HEK293 (cell line): ENCODE data around the gene FOSL1.

Source experiments
- KLF1 ChIP-seq: fragments of 450-650 bp; formaldehyde crosslinking; IDR thresholded peaks from 2 replicates; pipeline ENCODE4 v1.5.1; 2016; ENCODE audit warnings: missing biosample characterization, missing genetic modification characterization
- KLF10 ChIP-seq: fragments of 450-650 bp; IDR thresholded peaks from 2 replicates; pipeline ENCODE4 v1.5.1; 2018; ENCODE audit warnings: missing biosample characterization, mild to moderate bottlenecking, missing genetic modification characterization
- KLF16 ChIP-seq: fragments of 450-650 bp; formaldehyde crosslinking; IDR thresholded peaks from 2 replicates; pipeline ENCODE4 v1.5.1; 2017; ENCODE audit warnings: missing biosample characterization, missing genetic modification characterization
- RBAK ChIP-seq: fragments of 450-650 bp; formaldehyde crosslinking; IDR thresholded peaks from 2 replicates; pipeline ENCODE4 v1.5.1; 2016; ENCODE audit warnings: missing biosample characterization, missing genetic modification characterization
- SP2 ChIP-seq: fragments of 450-650 bp; formaldehyde crosslinking; IDR thresholded peaks from 2 replicates; pipeline ENCODE4 v1.5.1; 2016; ENCODE audit warnings: missing biosample characterization, missing genetic modification characterization
- ZBTB44 ChIP-seq: fragments of 450-650 bp; IDR thresholded peaks from 2 replicates; pipeline ENCODE4 v1.5.1; 2018; ENCODE audit warnings: missing biosample characterization, mild to moderate bottlenecking, missing genetic modification characterization
- ZEB2 ChIP-seq: fragments of 450-650 bp; formaldehyde crosslinking; IDR thresholded peaks from 2 replicates; pipeline ENCODE4 v1.5.1; 2016; ENCODE audit warnings: missing biosample characterization, missing genetic modification characterization
- ZFHX2 ChIP-seq: fragments of 450-650 bp; formaldehyde crosslinking; conservative IDR thresholded peaks from 2 replicates; pipeline ENCODE4 v1.5.1; 2016; ENCODE audit warnings: missing biosample characterization, missing genetic modification characterization
- ZNF114 ChIP-seq: fragments of 450-650 bp; formaldehyde crosslinking; IDR thresholded peaks from 2 replicates; pipeline ENCODE4 v1.5.0; 2017; ENCODE audit warnings: missing biosample characterization, missing genetic modification characterization
- ZNF248 ChIP-seq: fragments of 450-650 bp; formaldehyde crosslinking; IDR thresholded peaks from 2 replicates; pipeline ENCODE4 v1.5.1; 2017; ENCODE audit warnings: missing biosample characterization, missing genetic modification characterization
- ZNF341 ChIP-seq: fragments of 450-650 bp; formaldehyde crosslinking; IDR thresholded peaks from 2 replicates; pipeline ENCODE4; 2016; ENCODE audit warnings: low read depth, missing biosample characterization, missing genetic modification characterization
- ZNF37A ChIP-seq: fragments of 450-650 bp; IDR thresholded peaks from 2 replicates; pipeline ENCODE4 v1.5.1; 2018; ENCODE audit warnings: missing biosample characterization, missing genetic modification characterization
- ZNF501 ChIP-seq: fragments of 450-650 bp; formaldehyde crosslinking; IDR thresholded peaks from 2 replicates; pipeline ENCODE4 v1.5.1; 2016; ENCODE audit warnings: missing biosample characterization, missing genetic modification characterization
- ZNF514 ChIP-seq: fragments of 450-650 bp; formaldehyde crosslinking; IDR thresholded peaks from 2 replicates; pipeline ENCODE4 v1.5.1; 2016; ENCODE audit warnings: missing biosample characterization, missing genetic modification characterization
- ZNF561 ChIP-seq: fragments of 450-650 bp; IDR thresholded peaks from 2 replicates; pipeline ENCODE4 v1.5.1; 2018; ENCODE audit warnings: missing biosample characterization, missing genetic modification characterization, borderline replicate concordance
- ZNF660 ChIP-seq: fragments of 450-650 bp; IDR thresholded peaks from 2 replicates; pipeline ENCODE4 v1.5.1; 2018; ENCODE audit warnings: missing biosample characterization, mild to moderate bottlenecking, missing genetic modification characterization
- ZNF692 ChIP-seq: fragments of 450-650 bp; formaldehyde crosslinking; IDR thresholded peaks from 2 replicates; pipeline ENCODE4 v1.5.1; 2016; ENCODE audit warnings: missing biosample characterization, missing genetic modification characterization
- ZNF785 ChIP-seq: fragments of 450-650 bp; formaldehyde crosslinking; IDR thresholded peaks from 2 replicates; pipeline ENCODE4 v1.5.1; 2016; ENCODE audit warnings: missing biosample characterization, missing genetic modification characterization
- ZSCAN30 ChIP-seq: fragments of 450-650 bp; IDR thresholded peaks from 2 replicates; pipeline ENCODE4 v1.5.1; 2018; ENCODE audit warnings: missing biosample characterization, mild to moderate bottlenecking, missing genetic modification characterization, moderate library complexity
- TF ChIP-seq, protein P1 (sequence below): fragments of 450-650 bp; formaldehyde crosslinking; IDR thresholded peaks from 2 replicates; pipeline ENCODE4 v1.5.1; 2017; ENCODE audit warnings: missing biosample characterization, missing genetic modification characterization
- TF ChIP-seq, protein P2 (sequence below): fragments of 450-650 bp; formaldehyde crosslinking; IDR thresholded peaks from 2 replicates; pipeline ENCODE4 v1.5.1; 2017; ENCODE audit warnings: missing biosample characterization, missing genetic modification characterization
- TF ChIP-seq, protein P3 (sequence below): fragments of 450-650 bp; formaldehyde crosslinking; optimal IDR thresholded peaks from 2 replicates; pipeline ENCODE3; 2016; ENCODE audit warnings: missing biosample characterization, mild to moderate bottlenecking, missing genetic modification characterization

FOSL1 gene

DNA sequence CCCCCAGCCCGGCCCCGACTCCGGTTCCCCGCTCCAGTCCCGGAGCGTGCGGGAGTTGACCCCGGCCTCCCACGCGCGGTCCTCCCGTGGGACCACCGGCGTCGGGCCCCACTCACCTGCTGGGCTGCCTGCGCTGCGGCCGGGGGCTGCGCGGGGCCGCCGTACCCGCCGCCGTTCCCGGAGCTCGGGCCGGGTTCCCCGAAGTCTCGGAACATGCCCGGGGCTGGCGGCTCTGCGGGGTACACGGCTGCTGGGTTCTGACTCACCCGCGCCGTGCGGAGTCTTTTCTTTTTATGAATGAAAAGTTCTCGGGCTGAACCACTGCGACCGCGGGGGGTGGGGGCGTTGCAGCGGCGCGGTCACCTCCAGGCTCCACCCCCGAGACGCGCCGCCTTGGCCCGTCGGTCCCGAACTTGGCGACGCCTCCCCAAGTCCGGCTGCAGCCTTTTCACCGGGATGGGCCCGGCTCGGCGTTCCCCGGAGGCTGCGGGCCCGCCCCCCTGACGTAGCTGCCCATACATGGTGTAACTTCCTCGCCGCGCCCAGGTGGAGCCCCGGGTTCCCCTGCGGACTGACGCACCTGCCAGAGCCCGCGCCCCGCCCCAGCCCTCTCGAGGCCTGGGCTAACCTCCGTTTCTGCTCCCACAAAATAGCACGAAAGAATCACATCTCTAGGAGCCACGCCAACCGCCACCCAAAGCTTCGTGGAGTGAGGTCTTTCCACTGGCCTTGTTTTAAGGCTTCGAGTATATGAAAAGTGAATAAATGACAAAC, at the start of gene FOSL1 (continued):
- TF ChIP-seq, protein P1, sequence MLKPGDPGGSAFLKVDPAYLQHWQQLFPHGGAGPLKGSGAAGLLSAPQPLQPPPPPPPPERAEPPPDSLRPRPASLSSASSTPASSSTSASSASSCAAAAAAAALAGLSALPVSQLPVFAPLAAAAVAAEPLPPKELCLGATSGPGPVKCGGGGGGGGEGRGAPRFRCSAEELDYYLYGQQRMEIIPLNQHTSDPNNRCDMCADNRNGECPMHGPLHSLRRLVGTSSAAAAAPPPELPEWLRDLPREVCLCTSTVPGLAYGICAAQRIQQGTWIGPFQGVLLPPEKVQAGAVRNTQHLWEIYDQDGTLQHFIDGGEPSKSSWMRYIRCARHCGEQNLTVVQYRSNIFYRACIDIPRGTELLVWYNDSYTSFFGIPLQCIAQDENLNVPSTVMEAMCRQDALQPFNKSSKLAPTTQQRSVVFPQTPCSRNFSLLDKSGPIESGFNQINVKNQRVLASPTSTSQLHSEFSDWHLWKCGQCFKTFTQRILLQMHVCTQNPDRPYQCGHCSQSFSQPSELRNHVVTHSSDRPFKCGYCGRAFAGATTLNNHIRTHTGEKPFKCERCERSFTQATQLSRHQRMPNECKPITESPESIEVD (tag by site-specific recombination): no peak
- TF ChIP-seq ZNF341 (tag by site-specific recombination) (peak; percentile 26; the same call in 1 of the 2 replicates), ZFHX2 (tag by site-specific recombination) (0 out of 2 replicates have a peak, but pooled peaks have one; percentile 51), KLF16 (tag by site-specific recombination) (peak; percentile 76), ZNF785 (tag by site-specific recombination) (no peak), ZNF561 (peak; percentile 24; the same call in 1 of the 2 replicates), ZNF660 (peak; percentile 84; the same call in 1 of the 2 replicates), ZNF248 (tag by site-specific recombination) (no peak), KLF1 (tag by site-specific recombination) (peak; percentile 87), ZBTB44 (tag by site-specific recombination) (0 out of 2 replicates have a peak, but pooled peaks have one; percentile 21), ZSCAN30 (tag by site-specific recombination) (peak; percentile 87), ZEB2 (tag by site-specific recombination) (peak; percentile 65; the same call in 1 of the 2 replicates), RBAK (no peak), ZNF692 (tag by site-specific recombination) (peak; percentile 91), KLF10 (tag by site-specific recombination) (peak; percentile 93; the same call in 1 of the 2 replicates), SP2 (peak; percentile 88), ZNF514 (tag by site-specific recombination) (no peak), ZNF114 (tag by site-specific recombination) (no peak), ZNF501 (tag by site-specific recombination) (no peak), ZNF37A (0 out of 2 replicates have a peak, but pooled peaks have one; percentile 8)
- TF ChIP-seq, protein P2, sequence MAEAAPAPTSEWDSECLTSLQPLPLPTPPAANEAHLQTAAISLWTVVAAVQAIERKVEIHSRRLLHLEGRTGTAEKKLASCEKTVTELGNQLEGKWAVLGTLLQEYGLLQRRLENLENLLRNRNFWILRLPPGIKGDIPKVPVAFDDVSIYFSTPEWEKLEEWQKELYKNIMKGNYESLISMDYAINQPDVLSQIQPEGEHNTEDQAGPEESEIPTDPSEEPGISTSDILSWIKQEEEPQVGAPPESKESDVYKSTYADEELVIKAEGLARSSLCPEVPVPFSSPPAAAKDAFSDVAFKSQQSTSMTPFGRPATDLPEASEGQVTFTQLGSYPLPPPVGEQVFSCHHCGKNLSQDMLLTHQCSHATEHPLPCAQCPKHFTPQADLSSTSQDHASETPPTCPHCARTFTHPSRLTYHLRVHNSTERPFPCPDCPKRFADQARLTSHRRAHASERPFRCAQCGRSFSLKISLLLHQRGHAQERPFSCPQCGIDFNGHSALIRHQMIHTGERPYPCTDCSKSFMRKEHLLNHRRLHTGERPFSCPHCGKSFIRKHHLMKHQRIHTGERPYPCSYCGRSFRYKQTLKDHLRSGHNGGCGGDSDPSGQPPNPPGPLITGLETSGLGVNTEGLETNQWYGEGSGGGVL (tag by site-specific recombination): peak; percentile 59; the same call in 1 of the 2 replicates
- TF ChIP-seq, protein P3, sequence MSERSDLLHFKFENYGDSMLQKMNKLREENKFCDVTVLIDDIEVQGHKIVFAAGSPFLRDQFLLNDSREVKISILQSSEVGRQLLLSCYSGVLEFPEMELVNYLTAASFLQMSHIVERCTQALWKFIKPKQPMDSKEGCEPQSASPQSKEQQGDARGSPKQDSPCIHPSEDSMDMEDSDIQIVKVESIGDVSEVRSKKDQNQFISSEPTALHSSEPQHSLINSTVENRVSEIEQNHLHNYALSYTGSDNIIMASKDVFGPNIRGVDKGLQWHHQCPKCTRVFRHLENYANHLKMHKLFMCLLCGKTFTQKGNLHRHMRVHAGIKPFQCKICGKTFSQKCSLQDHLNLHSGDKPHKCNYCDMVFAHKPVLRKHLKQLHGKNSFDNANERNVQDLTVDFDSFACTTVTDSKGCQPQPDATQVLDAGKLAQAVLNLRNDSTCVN: peak; percentile 72
- TF ChIP-seq, all 188 proteins: peak for 30
